A549 (cell line): ENCODE results near the gene BABAM2. TPM values are rescaled to one million over a fixed set of nuclear protein-coding genes. Genes with fewer than 3 reads are reported as not detected.

ENCODE experiments used
- ATAC-seq, 2 experiments: fragments of 200-7000 bp in 1 of 2; fragments of >200 bp in 1 of 2; cut with Nextera tagmentation in 1 of 2; cut with Tn5 transposase in 1 of 2; 3 replicates each; pipeline versions ENCODE4 v1.8.0 to v1.9.1; 2018 to 2020; ENCODE audit warnings: mild to moderate bottlenecking in 1 of 2, moderate library complexity in 1 of 2
- CTCF ChIA-PET: fragments of 300-600 bp; sonication (Branson Sonifier 250); formaldehyde crosslinking; extraction: SDS; loops from one replicate; lab custom pipeline; 2021; ENCODE audit warnings: antibody characterized with exemption, inconsistent platforms; lab: Yijun Ruan, JAX
- POLR2A ChIA-PET: fragments of 350-600 bp; formaldehyde crosslinking; extraction: SDS; loops from one replicate; lab custom pipeline; 2021; ENCODE audit warnings: antibody characterized with exemption, inconsistent platforms; lab: Yijun Ruan, JAX
- DNase-seq, 2 experiments: peaks; one replicate each; pipeline versions ENCODE4 v3.0.0 to v3.0.0-alpha.2; 2011 to 2016; ENCODE audit warnings: low read depth in 1 of 2, low spot score in 1 of 2
- FAIRE-seq: peaks from 2 replicates; lab custom pipeline; 2011; peaks lifted over from hg19 to GRCh38; lab: Jason Lieb, UNC
- H3K27ac ChIP-seq, 2 experiments: fragments of >200 bp; sonication (Bioruptor Twin); formaldehyde crosslinking; 3 replicates each; pipeline ENCODE4 v1.5.1; 2016 to 2017
- H3K4me1 ChIP-seq: fragments of >200 bp; sonication (Bioruptor Twin); formaldehyde crosslinking; 3 replicates; pipeline ENCODE4 v1.6.1; 2016
- H3K4me2 ChIP-seq: fragments of >200 bp; sonication (Bioruptor Twin); formaldehyde crosslinking; 3 replicates; pipeline ENCODE4 v1.6.1; 2016
- H3K4me3 ChIP-seq: fragments of >200 bp; sonication (Bioruptor Twin); formaldehyde crosslinking; 3 replicates; pipeline ENCODE4 v1.5.1; 2016
- H3K9me3 ChIP-seq: fragments of >200 bp; sonication (Bioruptor Twin); formaldehyde crosslinking; 3 replicates; pipeline ENCODE4 v1.6.1; 2016
- BCL3 ChIP-seq: fragments of >200 bp; sonication (Bioruptor Twin); formaldehyde crosslinking; IDR thresholded peaks from 3 replicates; pipeline ENCODE4 v1.6.1; 2016
- BHLHE40 ChIP-seq: IDR thresholded peaks from 2 replicates; pipeline ENCODE4 v1.6.1; 2012; ENCODE audit warnings: low read depth, low read length, inconsistent platforms
- CBX2 ChIP-seq: fragments of 200-600 bp; sonication (generic); IDR thresholded peaks from 2 replicates; pipeline ENCODE4 v1.6.1; 2016; ENCODE audit warnings: low read depth, mild to moderate bottlenecking, borderline replicate concordance
- CHD2 ChIP-seq: fragments of 150-350 bp; IDR thresholded peaks from 2 replicates; pipeline ENCODE4 v1.6.1; 2014; ENCODE audit warnings: low read length; ENCODE audit not compliant: partially characterized antibody
- CHD4 ChIP-seq: fragments of 200-600 bp; sonication (generic); IDR thresholded peaks from 2 replicates; pipeline ENCODE4 v1.6.1; 2016; ENCODE audit warnings: antibody characterized with exemption, mild to moderate bottlenecking, borderline replicate concordance
- E2F6 ChIP-seq: IDR thresholded peaks from 2 replicates; pipeline ENCODE4 v1.6.1; 2012; ENCODE audit warnings: low read depth, borderline replicate concordance
- EHF ChIP-seq: fragments of 250-450 bp; sonication (Bioruptor Pico); IDR thresholded peaks from 2 replicates; pipeline ENCODE4 v1.5.0; 2020; ENCODE audit warnings: mild to moderate bottlenecking
- EHMT2 ChIP-seq: fragments of 200-600 bp; sonication (generic); IDR thresholded peaks from 2 replicates; pipeline ENCODE4 v1.6.1; 2016; ENCODE audit warnings: antibody characterized with exemption, low read depth, mild to moderate bottlenecking, moderate library complexity
- FOSB ChIP-seq: fragments of 250-450 bp; sonication (Bioruptor Pico); IDR thresholded peaks from 2 replicates; pipeline ENCODE4 v1.5.0; 2020; ENCODE audit warnings: mild to moderate bottlenecking, moderate library complexity
- HES2 ChIP-seq: fragments of >200 bp; sonication (Bioruptor Twin); formaldehyde crosslinking; IDR thresholded peaks from 2 replicates; pipeline ENCODE4 v1.6.1; 2016
- HMGXB4 ChIP-seq: fragments of 250-450 bp; sonication (Bioruptor Pico); IDR thresholded peaks from 2 replicates; pipeline ENCODE4 v1.5.0; 2021; ENCODE audit warnings: mild to moderate bottlenecking, moderate library complexity, borderline replicate concordance
- HOXB5 ChIP-seq: fragments of 250-450 bp; sonication (Bioruptor Pico); IDR thresholded peaks from 2 replicates; pipeline ENCODE4 v1.5.0; 2020; ENCODE audit warnings: mild to moderate bottlenecking, moderate library complexity
- MAX ChIP-seq: IDR thresholded peaks from 2 replicates; pipeline ENCODE4 v1.6.1; 2012
- MYC ChIP-seq: IDR thresholded peaks from 2 replicates; pipeline ENCODE4 v1.6.1; 2012; ENCODE audit warnings: mild to moderate bottlenecking, inconsistent platforms, low read length, improper control_type of control experiment, borderline replicate concordance
- NFE2L2 ChIP-seq: fragments of 150-350 bp; conservative IDR thresholded peaks from 2 replicates; pipeline ENCODE4 v1.6.1; 2014; ENCODE audit warnings: low read length
- NR3C1 ChIP-seq: fragments of >200 bp; sonication (Bioruptor Twin); formaldehyde crosslinking; IDR thresholded peaks from 3 replicates; pipeline ENCODE4 v1.6.1; 2017
- POLR2A ChIP-seq: IDR thresholded peaks from 2 replicates; pipeline ENCODE4 v1.6.1; 2012; ENCODE audit warnings: mild to moderate bottlenecking, low read length
- RARB ChIP-seq: fragments of 250-450 bp; sonication (Bioruptor Pico); IDR thresholded peaks from 2 replicates; pipeline ENCODE4 v1.8.0; 2021; ENCODE audit warnings: mild to moderate bottlenecking, moderate library complexity
- RCOR1 ChIP-seq: fragments of 150-350 bp; IDR thresholded peaks from 2 replicates; pipeline ENCODE4 v1.6.1; 2014; ENCODE audit warnings: antibody characterized with exemption, low read length, low read depth
- SREBF2 ChIP-seq: fragments of 450-650 bp; IDR thresholded peaks from 2 replicates; pipeline ENCODE4 v1.6.1; 2014; ENCODE audit warnings: mild to moderate bottlenecking, moderate library complexity
- TFCP2L1 ChIP-seq: fragments of 250-450 bp; sonication (Bioruptor Pico); IDR thresholded peaks from 2 replicates; pipeline ENCODE4 v1.5.0; 2021; ENCODE audit warnings: mild to moderate bottlenecking
- USF2 ChIP-seq: fragments of 450-650 bp; IDR thresholded peaks from 2 replicates; pipeline ENCODE4 v1.6.1; 2014; ENCODE audit warnings: antibody characterized with exemption
- WGBS: methylation state at CpG from one replicate; pipeline ENCODE4 v1.1.6; 2017; ENCODE audit errors: missing lambda C conversion rate; 5-methylcytosine and 5-hydroxymethylcytosine counted together
- polyA plus RNA-seq, 4 experiments: library from polyadenylated mRNA; depleted of rRNA in 3 of 4; stranded (reverse); fragments of >200 nt; fragmentation: RNase III in 1 of 4; extraction: RNeasy Plus Mini Kit Qiagen cat#74134 plus additional on column Dnase treatment in 1 of 4; gene quantifications; 2 replicates in 3 of 4; 3 replicates in 1 of 4; pipeline ENCODE4 v1.2.3, GENCODE V29; 2011 to 2017

Gene BABAM2
- polyA plus RNA-seq, 2 of the 4 experiments (the other 2 are of a cell fraction) = 53.7 to 78.4 TPM

GRCh38 chr2:28345619-28346018, 455.1 kb downstream of the BABAM2 start:
- H3K27ac ChIP-seq = peak overlapping the region in 1 of 2 experiments; percentile 88; a peak in 3 of 6 replicates
- DNase-seq (no peak), ATAC-seq (no peak), FAIRE-seq (no peak)
- 86% methylated on average over 8 of the region's 8 CpGs for WGBS
- TF ChIP-seq EHF (CRISPR knock-in tag) (no peak), EHMT2 (no peak), MYC (no peak), NFE2L2 (no peak), BHLHE40 (no peak), MAX (no peak), HES2 (no peak), RARB (CRISPR knock-in tag) (no peak), NR3C1 (no peak), POLR2A (no peak), FOSB (CRISPR knock-in tag) (no peak)
- H3K4me1 ChIP-seq = peaks cover 27% of the 10 kb centered on the region
- ChIA-PET CTCF (interaction anchor here (0.8 to 1.7 kb wide), 3 partner anchors 16 to 662 kb away, joined by 3 to 4 read pairs (median 4); no protein-coding TSS in a partner anchor), POLR2A (interaction anchor here (0.7 kb wide), 1 partner anchor 434 kb away, joined by 5 read pairs; no protein-coding TSS in a partner anchor)
- H3K9me3 ChIP-seq = no peaks in the 10 kb centered on the region
- H3K4me3 ChIP-seq = no peak overlapping the region
- H3K4me2 ChIP-seq = no peak overlapping the region

- no peaks in the 10 kb centered on the region for H3K9me3 ChIP-seq
- ChIA-PET CTCF (interaction anchor here (0.9 to 1.3 kb wide), 2 partner anchors 20 to 35 kb away, joined by 3 to 4 read pairs; no protein-coding TSS in a partner anchor), POLR2A (no interaction called here)
- DNase-seq (no peak), FAIRE-seq (no peak), ATAC-seq (no peak)
- H3K4me1 ChIP-seq = peaks cover 25% of the 10 kb centered on the region
- WGBS = 84% methylated on average over 6 of the region's 6 CpGs
- H3K4me3 ChIP-seq = no peak overlapping the region
- TF ChIP-seq BHLHE40 (no peak), SREBF2 (no peak), EHF (CRISPR knock-in tag) (no peak), HES2 (no peak), HOXB5 (CRISPR knock-in tag) (no peak), HMGXB4 (CRISPR knock-in tag) (no peak), POLR2A (no peak), RARB (CRISPR knock-in tag) (no peak), CBX2 (no peak), CHD4 (no peak), TFCP2L1 (CRISPR knock-in tag) (no peak), EHMT2 (no peak), RCOR1 (no peak), E2F6 (no peak), USF2 (no peak), CHD2 (no peak), BCL3 (no peak)
- H3K4me2 ChIP-seq = no peak overlapping the region
- H3K27ac ChIP-seq = peak overlapping the region in 1 of 2 experiments; percentile 67; a peak in 2 of 6 replicates
Measured at GRCh38 chr2:28346587-28346986, 456.1 kb downstream of the BABAM2 start.
